ENCODE results near the gene EFCAB13.

GRCh38 chr17:47414612-47415011, 90.9 kb downstream of the EFCAB13 start:
- TF ChIP-seq CTCF (IDR thresholded peaks at IDR 0.05) (no peak), POLR2A (IDR thresholded peaks at IDR 0.05) (no peak)

Measured in adrenal gland (tissue), 5 donors.